Neural cell (in vitro differentiated cells): Measurements from ENCODE around the gene TBR1.

ENCODE experiments used
- EP300 ChIP-seq: fragments of 450-650 bp; conservative IDR thresholded peaks from 2 replicates; pipeline ENCODE4 v1.6.1; 2014; ENCODE audit warnings: antibody characterized with exemption, mild to moderate bottlenecking, moderate library complexity; ENCODE audit not compliant: poor library complexity, severe bottlenecking
- EZH2 ChIP-seq: fragments of 200-600, 300-800 bp; shearing (Covaris generic), sonication (generic); IDR thresholded peaks from 2 replicates; pipeline ENCODE4 v1.6.1; 2014; ENCODE audit warnings: antibody characterized with exemption, low read length, borderline replicate concordance, mild to moderate bottlenecking; ENCODE audit not compliant: insufficient read depth, poor library complexity, severe bottlenecking
- MXI1 ChIP-seq: fragments of 450-650 bp; conservative IDR thresholded peaks from 2 replicates; pipeline ENCODE4 v1.6.1; 2014; ENCODE audit warnings: antibody characterized with exemption, mild to moderate bottlenecking; ENCODE audit not compliant: poor library complexity, severe bottlenecking
- POLR2AphosphoS5 ChIP-seq: IDR thresholded peaks from 2 replicates; pipeline ENCODE4 v1.6.1; 2012
- RAD21 ChIP-seq: fragments of 450-650 bp; conservative IDR thresholded peaks from 2 replicates; pipeline ENCODE4 v1.6.1; 2014; ENCODE audit warnings: antibody characterized with exemption, mild to moderate bottlenecking, moderate library complexity
- SMC3 ChIP-seq: fragments of 450-650 bp; conservative IDR thresholded peaks from 2 replicates; pipeline ENCODE4 v1.6.1; 2014; ENCODE audit warnings: antibody characterized with exemption, mild to moderate bottlenecking, moderate library complexity; ENCODE audit not compliant: poor library complexity
- TAF1 ChIP-seq: IDR thresholded peaks from 2 replicates; pipeline ENCODE4 v1.6.1; 2012; ENCODE audit warnings: low read depth
- TF ChIP-seq, protein P1 (sequence below): fragments of 450-650 bp; IDR thresholded peaks from 2 replicates; pipeline ENCODE4 v1.5.1; 2014; ENCODE audit warnings: antibody characterized with exemption, mild to moderate bottlenecking, moderate library complexity; ENCODE audit not compliant: poor library complexity, severe bottlenecking

GRCh38 chr2:161412346-161412745 is 3.8 kb upstream of the TBR1 start:
- TF ChIP-seq RAD21: no peak
- TF ChIP-seq, protein P1, sequence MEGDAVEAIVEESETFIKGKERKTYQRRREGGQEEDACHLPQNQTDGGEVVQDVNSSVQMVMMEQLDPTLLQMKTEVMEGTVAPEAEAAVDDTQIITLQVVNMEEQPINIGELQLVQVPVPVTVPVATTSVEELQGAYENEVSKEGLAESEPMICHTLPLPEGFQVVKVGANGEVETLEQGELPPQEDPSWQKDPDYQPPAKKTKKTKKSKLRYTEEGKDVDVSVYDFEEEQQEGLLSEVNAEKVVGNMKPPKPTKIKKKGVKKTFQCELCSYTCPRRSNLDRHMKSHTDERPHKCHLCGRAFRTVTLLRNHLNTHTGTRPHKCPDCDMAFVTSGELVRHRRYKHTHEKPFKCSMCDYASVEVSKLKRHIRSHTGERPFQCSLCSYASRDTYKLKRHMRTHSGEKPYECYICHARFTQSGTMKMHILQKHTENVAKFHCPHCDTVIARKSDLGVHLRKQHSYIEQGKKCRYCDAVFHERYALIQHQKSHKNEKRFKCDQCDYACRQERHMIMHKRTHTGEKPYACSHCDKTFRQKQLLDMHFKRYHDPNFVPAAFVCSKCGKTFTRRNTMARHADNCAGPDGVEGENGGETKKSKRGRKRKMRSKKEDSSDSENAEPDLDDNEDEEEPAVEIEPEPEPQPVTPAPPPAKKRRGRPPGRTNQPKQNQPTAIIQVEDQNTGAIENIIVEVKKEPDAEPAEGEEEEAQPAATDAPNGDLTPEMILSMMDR: no peak
- TF ChIP-seq MXI1: no peak
- TF ChIP-seq SMC3: no peak
- no peak for TF ChIP-seq TAF1
- no peak for TF ChIP-seq POLR2AphosphoS5
- no peak for TF ChIP-seq EZH2
- TF ChIP-seq EP300: no peak
